Stimulated activated CD8-positive, alpha-beta memory T cell treated with anti-CD3 and anti-CD28 coated beads, Interleukin-12 subunit alpha, Interleukin-12 subunit beta, amount 100 ng/mL, for 1 hour (primary cell): Measurements from ENCODE around the gene TRAK2.
"Not testable (repeated sequence)": the region's sequence is repeated elsewhere in the genome, so short reads cannot be mapped to it uniquely, and the experiment has no call there.

ENCODE experiments used
- DNase-seq: peaks from one replicate; pipeline ENCODE4 v3.0.0-alpha.2; 2020; ENCODE audit warnings: low read depth

Gene TRAK2

DNA sequence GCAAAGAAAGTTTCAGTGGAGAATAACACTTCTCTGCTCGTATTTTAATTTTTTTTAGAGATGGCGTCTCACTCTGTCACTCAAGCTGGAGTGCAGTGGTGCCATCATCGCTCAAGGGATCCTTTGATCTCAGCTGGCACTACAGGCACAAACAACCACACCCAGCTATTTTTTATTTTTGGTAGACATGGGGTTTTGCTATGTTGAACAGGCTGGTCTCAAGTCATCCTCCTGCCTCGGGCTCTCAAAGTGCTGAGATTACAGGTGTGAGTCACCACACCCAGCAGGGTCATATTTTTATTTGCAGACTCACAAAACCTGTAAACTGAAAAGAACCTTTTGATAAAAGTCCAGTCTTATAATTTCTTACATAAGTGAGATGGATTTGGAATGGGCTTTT lies 2.6 kb downstream of the TRAK2 start:
- DNase-seq = peak; percentile 4

DNA sequence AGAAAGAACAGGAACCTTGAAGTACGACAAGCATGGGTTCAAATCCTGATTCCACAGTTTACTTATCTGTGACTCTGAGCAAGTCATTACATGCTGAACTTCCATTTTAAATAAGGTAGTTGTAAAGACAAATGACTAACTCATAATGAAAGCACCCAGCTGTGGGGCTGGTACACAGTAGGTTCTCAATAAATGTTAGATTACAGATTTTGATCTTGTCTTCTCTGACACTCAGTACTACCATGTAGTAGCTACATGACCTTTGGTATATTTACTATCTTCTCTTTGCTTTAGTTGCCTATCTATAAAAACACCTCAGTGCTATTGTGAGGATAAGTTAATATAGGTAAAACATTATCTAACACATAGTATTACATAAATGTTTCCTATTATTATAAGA lies 3.2 kb downstream of the TRAK2 start:
- DNase-seq = no peak

DNA sequence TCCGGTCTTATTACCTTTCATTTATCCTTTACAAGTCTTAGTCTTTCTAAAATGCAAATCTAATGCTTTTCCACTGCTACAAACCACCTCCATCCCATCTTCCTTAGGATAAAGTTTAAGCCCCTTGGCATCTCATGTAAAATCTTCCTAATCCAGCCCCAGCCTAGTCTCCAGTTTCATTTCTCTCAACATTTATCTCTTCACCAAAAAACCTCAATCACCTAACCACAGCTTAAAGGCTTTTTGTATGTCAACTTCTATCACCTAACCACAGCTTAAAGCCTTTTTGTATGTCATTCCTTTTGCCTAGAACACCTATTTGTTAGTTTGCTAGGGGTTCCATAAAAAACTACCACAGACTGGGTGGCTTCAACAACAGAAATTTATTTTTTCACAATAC lies 4.2 kb downstream of the TRAK2 start:
- no peak for DNase-seq

DNA sequence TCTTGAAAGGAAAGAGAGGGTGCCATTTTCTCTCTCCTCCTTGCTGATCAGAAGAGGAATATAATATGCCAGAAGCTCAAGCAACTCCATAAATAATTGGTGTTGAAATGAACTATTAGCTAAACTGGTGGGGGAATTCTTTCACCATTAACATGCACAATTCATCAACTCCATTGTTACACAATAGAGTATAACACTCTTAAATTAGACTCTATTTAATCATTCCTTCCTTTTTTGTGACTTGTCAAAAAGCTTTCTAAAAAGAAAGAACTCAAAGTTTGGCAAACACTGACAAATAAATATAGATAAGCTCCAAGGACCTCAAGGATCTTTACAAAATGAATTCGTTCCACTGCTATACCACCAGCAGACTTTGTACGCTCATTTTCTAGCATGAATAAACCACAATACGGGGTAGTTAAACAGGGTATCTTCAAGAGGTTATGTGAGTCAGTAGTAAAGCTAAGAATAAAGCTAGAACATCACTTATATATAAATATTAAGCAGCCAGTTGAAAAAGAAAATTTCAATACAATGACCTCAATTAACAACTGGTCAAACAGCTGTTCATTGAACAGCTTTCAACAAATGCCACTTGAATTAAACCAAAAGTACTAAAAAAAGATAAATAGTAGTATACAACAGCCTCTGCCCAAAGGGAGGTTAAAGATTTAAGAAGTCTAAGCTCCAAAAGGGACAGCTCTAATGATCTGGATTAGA lies 6.4 kb downstream of the TRAK2 start:
- DNase-seq = no peak

DNA sequence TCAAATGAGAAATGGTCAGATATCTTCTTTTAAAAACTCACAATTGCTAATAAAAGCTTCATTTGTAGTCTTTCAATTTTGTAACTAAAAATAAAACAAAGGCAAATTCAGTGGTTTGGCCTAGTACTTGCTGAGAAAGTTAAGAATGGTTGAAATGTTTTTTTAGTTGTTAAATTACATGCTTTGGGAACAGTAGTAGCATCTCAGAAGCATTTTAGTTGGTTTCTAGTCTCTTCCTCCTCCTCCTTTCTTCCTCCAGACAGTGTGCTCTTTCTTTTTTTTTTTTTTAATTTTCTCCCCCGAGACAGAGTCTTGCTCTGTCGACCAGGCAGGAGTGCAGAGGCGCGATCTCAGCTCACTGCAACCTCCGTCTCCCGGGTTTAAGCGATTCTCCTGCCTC lies 9.8 kb downstream of the TRAK2 start:
- no peak for DNase-seq

DNA sequence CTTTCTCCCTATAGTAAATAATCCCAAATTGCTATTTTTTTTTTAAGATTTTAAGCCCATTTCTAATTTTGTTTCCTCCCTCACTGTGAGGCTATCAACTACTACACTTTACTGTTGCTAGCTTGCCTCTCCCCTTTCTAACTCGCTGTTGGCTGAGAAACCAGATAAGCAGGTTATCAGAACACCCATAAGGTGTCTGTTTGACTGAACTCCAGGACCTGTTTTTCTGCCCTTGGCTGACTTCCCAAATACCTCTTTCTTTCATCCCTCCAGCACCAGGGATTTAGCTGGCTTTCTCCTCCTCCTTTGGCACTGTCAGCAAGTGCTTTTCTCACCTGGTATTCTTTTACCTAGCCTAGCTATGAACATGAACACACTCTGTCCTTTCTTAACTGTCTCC lies 11.1 kb downstream of the TRAK2 start:
- no peak for DNase-seq

DNA sequence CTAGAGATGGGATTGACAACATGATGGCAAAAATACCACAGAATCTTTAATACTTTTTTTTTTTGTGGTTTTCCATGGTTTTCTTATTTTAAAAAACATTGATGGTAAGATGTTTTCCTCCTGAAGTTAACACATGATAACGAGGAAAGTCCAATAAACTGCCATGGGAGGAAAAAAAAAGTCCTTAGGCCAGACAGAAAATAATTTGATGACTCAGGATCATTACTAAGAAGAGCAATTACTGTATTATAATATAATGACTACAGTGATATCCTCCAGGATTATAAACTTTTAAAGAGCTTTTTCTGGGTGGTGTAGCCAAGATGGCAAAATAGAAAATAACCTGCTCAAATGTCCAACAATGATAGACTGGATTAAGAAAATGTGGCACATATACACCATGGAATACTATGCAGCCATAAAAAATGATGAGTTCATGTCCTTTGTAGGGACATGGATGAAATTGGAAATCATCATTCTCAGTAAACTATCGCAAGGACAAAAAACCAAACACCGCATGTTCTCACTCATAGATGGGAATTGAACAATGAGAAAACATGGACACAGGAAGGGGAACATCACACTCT lies 11.8 kb downstream of the TRAK2 start:
- not testable (repeated sequence) for DNase-seq

DNA sequence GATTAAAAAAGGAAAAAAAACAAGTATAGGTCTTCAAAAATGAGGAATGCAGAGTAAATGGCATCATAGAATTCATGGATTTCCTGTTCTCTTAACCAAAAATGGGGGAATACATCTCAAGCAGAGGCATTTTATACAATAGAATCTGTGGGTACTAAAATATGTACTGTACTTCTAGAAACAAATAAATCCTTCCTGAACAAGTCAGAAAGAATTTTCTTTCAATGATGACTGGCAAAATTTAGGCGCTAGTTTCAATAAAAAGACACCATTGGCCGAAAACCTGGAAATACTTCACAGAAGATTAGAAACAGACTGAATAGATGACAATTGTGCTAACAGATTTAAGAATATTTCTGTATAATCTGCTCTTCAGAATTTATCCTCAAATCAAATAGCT lies 15.1 kb downstream of the TRAK2 start:
- DNase-seq = no peak

DNA sequence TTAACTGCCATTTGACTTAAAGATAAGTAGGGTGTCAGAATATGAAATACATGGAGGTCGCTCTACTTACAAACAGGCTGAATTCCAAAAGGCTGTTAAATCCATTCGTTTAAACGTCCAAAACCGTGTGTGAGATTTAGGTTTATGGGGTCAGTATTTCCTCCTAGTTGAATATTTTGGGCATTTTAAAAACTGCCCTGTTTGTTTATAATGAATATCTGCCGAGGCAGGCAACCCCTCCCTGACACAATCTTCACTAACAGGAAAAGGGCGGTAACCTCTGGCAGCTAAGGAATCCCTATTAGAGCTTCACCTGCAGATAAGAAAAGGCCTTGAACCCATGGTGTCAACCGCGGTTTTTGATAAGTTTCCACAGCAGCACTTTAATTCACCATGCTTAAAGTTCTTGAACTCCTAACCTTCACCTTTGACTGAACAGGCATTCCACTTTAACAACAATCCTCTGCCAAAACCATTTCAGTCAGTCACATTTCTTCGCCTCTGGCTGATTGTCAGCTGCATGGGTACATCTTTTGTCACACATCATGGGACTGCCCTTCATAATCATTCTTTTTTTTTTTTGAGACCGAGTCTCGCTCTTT lies 17.8 kb downstream of the TRAK2 start:
- no peak for DNase-seq

DNA sequence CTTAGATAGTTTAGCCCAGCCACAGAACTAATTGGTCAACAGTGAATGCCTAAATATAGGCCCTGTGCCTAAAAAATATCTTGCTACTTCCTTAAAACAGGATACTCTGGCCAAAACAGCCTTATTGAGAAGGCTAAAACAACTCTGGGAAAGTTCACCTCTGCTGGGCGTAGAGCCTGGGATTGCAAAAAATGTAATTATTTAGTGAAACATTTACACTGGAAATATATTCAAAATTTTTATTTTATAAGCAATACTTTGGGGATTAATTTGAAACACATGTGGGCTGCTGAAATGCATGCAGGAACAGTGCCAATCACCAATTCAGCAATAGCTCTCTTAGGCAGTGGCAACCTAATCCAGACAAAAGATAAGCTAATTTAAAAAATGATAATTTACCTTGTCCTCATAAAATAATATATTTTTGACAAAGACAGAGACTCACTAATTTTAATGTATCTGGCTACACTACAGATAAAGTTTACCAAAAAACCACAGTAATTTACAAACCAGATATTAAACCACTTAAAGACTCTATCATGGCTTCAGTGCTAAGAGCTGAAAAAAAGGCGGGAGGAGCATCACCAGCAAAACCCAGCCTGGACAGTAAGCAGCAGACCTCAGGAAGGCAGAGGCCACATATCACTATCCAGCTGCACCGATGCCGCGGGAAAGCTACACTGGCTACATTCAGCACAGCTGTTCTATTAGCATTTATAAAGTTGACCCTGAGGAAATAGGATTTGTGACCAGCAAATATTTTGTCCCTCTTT lies 18.5 kb downstream of the TRAK2 start:
- DNase-seq = no peak

DNA sequence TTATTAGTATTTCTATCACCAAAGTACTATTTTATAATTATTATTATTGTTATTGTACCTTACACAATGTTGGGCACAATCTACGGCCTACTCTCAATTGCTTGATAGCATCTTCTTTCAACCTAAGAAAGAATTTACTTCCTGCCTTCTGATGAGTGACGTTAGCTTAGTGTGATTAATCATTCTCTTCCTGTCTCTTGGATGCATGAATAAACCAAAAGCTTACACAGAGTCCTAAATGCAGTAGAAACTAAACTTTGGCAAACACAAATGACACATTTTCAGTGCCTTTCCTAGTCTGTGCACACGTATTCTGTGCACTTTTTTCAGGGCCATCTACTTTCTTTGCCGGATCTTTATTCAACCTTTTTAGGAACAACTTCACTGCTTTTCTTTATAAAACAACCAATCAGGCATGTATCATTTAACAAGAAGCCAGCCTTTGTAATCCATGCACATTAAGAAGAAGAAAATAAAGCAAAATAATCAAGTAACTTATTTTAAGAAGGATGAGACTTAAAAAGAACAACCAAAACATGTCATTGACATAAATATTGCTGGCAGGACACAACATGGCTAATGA lies 19.1 kb downstream of the TRAK2 start:
- DNase-seq = no peak

DNA sequence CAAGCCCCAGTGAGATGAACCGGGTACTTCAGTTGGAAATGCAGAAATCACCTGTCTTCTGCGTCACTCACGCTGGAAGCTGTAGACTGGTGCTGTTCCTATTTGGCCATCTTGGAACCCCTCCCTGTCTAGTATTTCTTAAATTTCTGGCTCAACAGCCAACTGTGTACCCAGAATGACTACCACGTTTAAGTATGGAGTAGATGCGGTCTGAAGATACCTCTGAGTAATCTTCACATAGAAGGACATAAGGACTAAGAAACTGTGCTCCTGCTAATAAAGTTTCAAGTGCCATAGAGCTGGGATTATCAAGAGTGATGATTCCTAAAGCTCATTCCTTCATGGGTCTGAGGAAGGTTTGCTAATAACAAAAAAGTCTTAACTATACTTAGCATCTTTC lies 20.4 kb downstream of the TRAK2 start:
- DNase-seq = no peak

DNA sequence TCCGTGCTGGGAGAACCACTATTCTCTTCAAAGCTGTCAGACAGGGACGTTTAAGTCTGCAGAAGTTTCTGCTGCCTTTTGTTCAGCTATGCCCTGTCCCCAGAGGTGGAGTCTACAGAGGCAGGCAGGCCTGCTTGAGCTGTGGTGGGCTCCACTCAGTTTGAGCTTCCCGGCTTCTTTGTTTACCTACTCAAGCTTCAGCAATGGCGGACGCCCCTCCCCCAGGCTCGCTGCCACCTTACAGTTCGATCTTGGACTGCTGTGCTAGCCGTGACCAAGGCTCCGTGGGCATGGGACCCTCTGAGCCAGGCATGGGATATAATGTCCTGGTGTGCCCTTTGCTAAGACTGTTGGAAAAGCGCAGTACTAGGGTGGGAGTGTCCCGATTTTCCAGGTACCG lies 20.9 kb downstream of the TRAK2 start:
- not testable (repeated sequence) for DNase-seq

DNA sequence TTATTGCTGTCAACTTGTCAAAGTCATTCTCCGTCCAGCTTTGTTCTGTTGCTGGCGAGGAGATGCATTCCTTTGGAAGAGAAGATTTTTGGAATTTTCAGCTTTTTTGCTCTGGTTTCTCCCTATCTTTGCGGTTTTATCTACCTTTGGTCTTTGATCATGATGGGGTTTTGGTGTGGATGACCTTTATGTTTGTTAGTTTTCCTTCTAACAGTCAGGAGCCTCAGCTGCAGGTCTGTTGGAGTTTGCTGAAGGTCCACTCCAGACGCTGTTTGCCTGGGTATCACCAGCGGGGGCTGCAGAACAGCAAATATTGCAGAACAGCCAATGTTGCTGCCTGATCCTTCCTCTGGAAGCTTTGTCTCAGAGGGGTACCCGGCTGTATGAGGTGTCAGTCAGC lies 21.4 kb downstream of the TRAK2 start:
- not testable (repeated sequence) for DNase-seq

DNA sequence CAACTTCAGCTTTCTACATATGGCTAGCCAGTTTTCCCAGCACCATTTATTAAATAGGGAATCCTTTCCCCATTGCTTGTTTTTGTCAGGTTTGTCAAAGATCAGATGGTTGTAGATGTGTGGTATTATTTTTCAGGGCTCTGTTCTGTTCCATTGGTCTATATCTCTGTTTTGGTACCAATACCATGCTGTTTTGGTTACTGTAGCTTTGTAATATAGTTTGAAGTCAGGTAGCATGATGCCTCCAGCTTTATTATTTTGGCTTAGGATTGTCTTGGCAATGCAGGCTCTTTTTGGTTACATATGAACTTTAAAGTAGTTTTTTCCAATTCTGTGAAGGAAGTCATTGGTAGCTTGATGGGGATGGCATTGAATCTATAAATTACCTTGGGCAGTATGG lies 22.9 kb downstream of the TRAK2 start:
- DNase-seq = not testable (repeated sequence)

DNA sequence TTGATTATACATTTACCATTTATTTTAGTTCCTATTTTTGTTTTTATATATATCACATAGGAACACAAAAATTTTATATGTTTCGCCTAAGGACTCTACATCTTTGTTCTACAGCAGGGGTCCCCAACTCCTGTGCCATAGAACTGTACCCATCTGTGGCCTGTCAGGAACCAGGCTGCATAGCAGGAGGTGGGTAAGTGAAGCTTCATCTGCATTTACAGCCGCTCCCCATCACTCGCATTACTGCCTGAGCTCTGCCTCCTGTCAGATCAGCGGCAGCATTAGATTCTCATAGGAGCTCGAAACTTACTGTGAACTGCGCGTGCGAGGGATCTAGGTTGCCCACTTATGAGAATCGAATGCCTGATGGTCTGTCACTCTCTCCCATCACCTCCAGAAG lies 25.3 kb downstream of the TRAK2 start:
- no peak for DNase-seq

DNA sequence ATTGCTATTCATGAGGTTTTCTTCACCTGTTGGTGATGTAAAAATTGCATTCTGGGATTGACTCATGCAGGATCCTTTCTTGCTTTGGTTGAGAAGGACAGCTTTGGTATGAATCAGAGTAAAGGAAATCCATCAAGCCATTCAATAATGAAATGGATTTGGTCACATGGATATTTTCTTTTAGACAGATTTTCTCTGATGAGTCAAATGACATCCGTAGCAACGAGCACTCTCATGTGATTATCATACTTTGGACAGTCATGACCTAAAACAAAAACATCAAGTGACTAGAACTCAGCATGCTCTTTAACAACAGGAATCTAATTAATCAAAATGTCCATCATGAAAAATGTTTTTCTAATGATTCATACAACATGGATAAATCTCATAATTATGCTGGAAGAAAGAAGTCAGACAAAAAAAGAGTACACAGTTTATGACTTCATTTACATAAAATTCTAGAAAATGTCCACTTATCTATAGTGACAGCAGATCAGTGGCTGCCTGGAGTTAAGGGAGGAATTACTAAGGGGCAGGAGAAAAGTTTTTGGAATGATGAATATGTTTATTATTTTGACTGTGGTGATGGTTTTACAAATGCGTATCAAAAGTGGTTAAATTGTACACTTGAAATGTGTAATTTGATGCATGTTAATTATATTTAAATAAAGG lies 30.7 kb downstream of the TRAK2 start:
- DNase-seq = no peak

DNA sequence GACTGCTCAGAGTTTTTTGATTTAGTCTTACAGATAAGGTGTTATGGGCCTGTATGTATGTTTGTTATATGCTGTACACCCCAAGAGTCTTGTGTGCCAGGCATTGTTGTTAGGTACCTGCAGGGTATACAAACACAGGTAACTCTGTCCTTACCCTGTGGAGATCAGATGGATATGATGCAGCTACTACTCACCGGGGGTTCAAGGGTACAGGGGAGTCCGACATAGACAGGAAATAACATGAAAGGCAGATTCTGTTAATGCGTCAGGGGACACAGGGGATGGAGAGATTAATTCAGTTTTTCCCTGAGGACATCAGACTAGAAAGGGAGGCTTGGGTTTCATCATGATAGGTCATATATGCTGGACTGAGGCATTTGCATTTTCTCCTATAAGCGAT lies 31.3 kb downstream of the TRAK2 start:
- DNase-seq = no peak

DNA sequence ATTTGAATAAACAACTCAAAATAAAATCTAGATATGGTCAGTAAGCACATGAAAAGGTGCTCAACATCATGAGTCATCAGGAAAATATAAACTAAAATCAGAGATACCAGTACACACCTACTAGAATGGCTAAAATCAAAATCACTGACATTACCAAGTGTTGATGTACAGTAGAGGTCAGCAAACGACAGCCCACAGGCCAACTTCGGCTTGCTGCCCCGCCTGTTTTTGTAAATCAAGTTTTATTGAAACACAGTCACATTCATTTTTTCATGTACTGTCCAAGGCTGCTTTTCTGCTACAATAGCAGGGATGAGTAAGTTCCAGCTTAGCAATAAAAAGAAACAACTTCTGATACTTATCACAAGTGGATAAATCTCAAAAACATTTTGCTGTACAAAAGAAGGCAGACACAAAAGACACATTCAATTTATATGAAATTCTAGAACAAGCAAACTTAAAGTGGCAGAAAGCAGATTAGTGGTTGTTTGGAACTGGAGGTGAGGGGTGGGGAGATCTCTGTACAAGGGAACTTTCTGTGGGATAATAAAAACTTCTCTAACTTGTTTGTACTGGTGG lies 32.1 kb downstream of the TRAK2 start:
- DNase-seq = no peak

DNA sequence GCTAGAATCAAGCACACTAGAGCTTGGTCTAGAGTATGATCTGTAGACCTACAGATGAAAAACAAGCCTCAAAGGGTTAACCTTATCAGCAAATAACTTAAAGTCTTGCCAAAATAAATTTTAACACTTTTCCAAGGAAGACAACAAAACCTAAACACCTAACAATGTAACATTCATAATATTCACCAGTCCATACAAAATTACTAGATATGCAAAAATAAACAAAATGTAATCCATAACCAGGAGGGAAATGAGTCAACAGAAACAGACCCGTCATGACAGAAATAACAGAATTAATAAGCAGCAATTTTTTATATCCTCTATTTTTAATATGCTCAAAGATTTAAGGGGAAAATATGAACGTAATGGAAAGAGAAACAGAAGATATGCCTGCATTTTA lies 36.1 kb downstream of the TRAK2 start:
- no peak for DNase-seq
